SU-DHL-6 (cell line): ENCODE data around the gene CEMP1.
"Not testable (repeated sequence)": the region's sequence is repeated elsewhere in the genome, so short reads cannot be mapped to it uniquely, and the experiment has no call there.

Source experiments
- H2AFZ ChIP-seq: fragments of 200-600 bp; sonication (generic); 2 replicates; pipeline ENCODE4 v1.6.1; 2014; ENCODE audit warnings: low read depth, mild to moderate bottlenecking, moderate library complexity, mixed read lengths, antibody characterized with exemption, low read length; ENCODE audit not compliant: severe bottlenecking
- H3F3A ChIP-seq: fragments of 200-600 bp; shearing (Covaris generic); 2 replicates; pipeline ENCODE4 v1.6.0; 2016; ENCODE audit warnings: antibody characterized with exemption, mild to moderate bottlenecking; ENCODE audit not compliant: insufficient read depth
- H3K27ac ChIP-seq: fragments of 200-600 bp; sonication (generic); 2 replicates; pipeline ENCODE4 v1.5.1; 2016; ENCODE audit warnings: low read depth, mild to moderate bottlenecking, low read length, moderate library complexity, mixed read lengths
- H3K27me3 ChIP-seq: fragments of 200-600 bp; sonication (generic), shearing (Covaris generic); 2 replicates; pipeline ENCODE4 v1.6.0; 2014; ENCODE audit warnings: mild to moderate bottlenecking, low read length
- H3K36me3 ChIP-seq: fragments of 200-600 bp; sonication (generic); 2 replicates; pipeline ENCODE4 v1.6.1; 2014; ENCODE audit warnings: mild to moderate bottlenecking, low read length, mixed read lengths
- H3K4me2 ChIP-seq: fragments of 300-600, 200-600 bp; shearing (Covaris generic), sonication (generic); 2 replicates; pipeline ENCODE4 v1.6.0; 2014; ENCODE audit warnings: low read length, low read depth, mild to moderate bottlenecking; ENCODE audit not compliant: poor library complexity, severe bottlenecking
- H3K4me3 ChIP-seq: fragments of 200-600 bp; sonication (generic); 2 replicates; pipeline ENCODE4 v1.5.1; 2014; ENCODE audit warnings: antibody characterized with exemption, low read length, mild to moderate bottlenecking, mixed read lengths; ENCODE audit not compliant: insufficient read depth, poor library complexity, severe bottlenecking
- H3K79me2 ChIP-seq: fragments of 200-600 bp; sonication (generic); 2 replicates; pipeline ENCODE4 v1.6.1; 2014; ENCODE audit warnings: mild to moderate bottlenecking, low read length, moderate library complexity; ENCODE audit not compliant: insufficient read depth
- H3K9ac ChIP-seq: fragments of 200-600 bp; sonication (generic); 2 replicates; pipeline ENCODE4 v1.7.0; 2014; ENCODE audit warnings: mild to moderate bottlenecking, low read length
- H3K9me2 ChIP-seq: fragments of 200-600 bp; sonication (generic); replicated peaks from 2 replicates; pipeline ENCODE4 v1.6.1; 2014; ENCODE audit warnings: low read length; ENCODE audit not compliant: insufficient read depth
- H3K9me3 ChIP-seq: fragments of 200-600 bp; sonication (generic); 2 replicates; pipeline ENCODE4 v1.6.1; 2014; ENCODE audit warnings: low read length, mixed read lengths; ENCODE audit not compliant: insufficient read depth
- H4K20me1 ChIP-seq: fragments of 200-600 bp; sonication (generic); 2 replicates; pipeline ENCODE4 v1.6.1; 2014; ENCODE audit warnings: low read depth, mild to moderate bottlenecking, antibody characterized with exemption, low read length, moderate library complexity, mixed read lengths
- CTCF ChIP-seq: fragments of 200-600 bp; sonication (generic); IDR thresholded peaks from one replicate; pipeline ENCODE4 v1.5.1; 2017; ENCODE audit warnings: antibody characterized with exemption, mild to moderate bottlenecking, low read length, moderate library complexity; ENCODE audit not compliant: insufficient read depth, poor library complexity, severe bottlenecking
- EZH2phosphoT487 ChIP-seq: fragments of 200-600 bp; sonication (generic), shearing (Covaris generic); conservative IDR thresholded peaks from 2 replicates; pipeline ENCODE4 v1.6.1; 2018; ENCODE audit warnings: mild to moderate bottlenecking, antibody characterized with exemption, low read length, moderate library complexity, mixed read lengths

CEMP1 gene

GRCh38 chr16:2531371-2531695 is at the start of gene CEMP1:
Gene CEMP1, minus strand, starts transcription at chr16:2531408. Its CDS starts 335 bp downstream, at chr16:2531073.
- peak within 1 kb of the TSS; percentile 76 for H3K4me2 ChIP-seq
- no peaks in the 10 kb centered on the region for H3K36me3 ChIP-seq
- peaks cover 14% of the 10 kb centered on the region; the same call in 1 of the 2 replicates for H3F3A ChIP-seq
- no peaks in the 10 kb centered on the region for H3K9me3 ChIP-seq
- H3K9me2 ChIP-seq, result no peaks in the 10 kb centered on the region
- H2AFZ ChIP-seq, result peak within 1 kb of the TSS; percentile 53
- H3K27me3 ChIP-seq, result no peaks in the 10 kb centered on the region
- no peaks in the 10 kb centered on the region for H4K20me1 ChIP-seq
- no peak for TF ChIP-seq CTCF
- TF ChIP-seq EZH2phosphoT487, result no peak
- peak within 1 kb of the TSS; percentile 65 for H3K27ac ChIP-seq
- no peaks in the 10 kb centered on the region for H3K79me2 ChIP-seq
- peak within 1 kb of the TSS; percentile 53 for H3K4me3 ChIP-seq
- peak within 1 kb of the TSS; percentile 62 for H3K9ac ChIP-seq

- H3K79me2 ChIP-seq, H3K27ac ChIP-seq, H2AFZ ChIP-seq, H3K4me2 ChIP-seq, H3K9ac ChIP-seq, H3F3A ChIP-seq, H3K27me3 ChIP-seq, H3K36me3 ChIP-seq, H3K9me2 ChIP-seq, H4K20me1 ChIP-seq, H3K9me3 ChIP-seq, H3K4me3 ChIP-seq: not testable (repeated sequence)
These were observed 49.6 kb upstream of the CEMP1 start for GRCh38 chr16:2580818-2581217.

- H3K27ac ChIP-seq, H3K9me3 ChIP-seq, H3K4me3 ChIP-seq, H3K9ac ChIP-seq, H3K4me2 ChIP-seq, H2AFZ ChIP-seq, H4K20me1 ChIP-seq, H3K79me2 ChIP-seq, H3F3A ChIP-seq, H3K27me3 ChIP-seq, H3K36me3 ChIP-seq, H3K9me2 ChIP-seq: not testable (repeated sequence)
These were observed 48.9 kb upstream of the CEMP1 start for GRCh38 chr16:2580143-2580542.

GRCh38 chr16:2578905-2579304 is 47.7 kb upstream of the CEMP1 start:
- not testable (repeated sequence) for H3K79me2 ChIP-seq, H3K27me3 ChIP-seq, H3K4me3 ChIP-seq, H3K4me2 ChIP-seq, H3K9ac ChIP-seq, H3K9me2 ChIP-seq, H2AFZ ChIP-seq, H4K20me1 ChIP-seq, H3F3A ChIP-seq, H3K36me3 ChIP-seq, H3K9me3 ChIP-seq, H3K27ac ChIP-seq

GRCh38 chr16:2577044-2577443 is 45.8 kb upstream of the CEMP1 start:
- H3F3A ChIP-seq, H3K9me3 ChIP-seq, H3K27ac ChIP-seq, H3K4me2 ChIP-seq, H2AFZ ChIP-seq, H3K36me3 ChIP-seq, H3K9me2 ChIP-seq, H3K4me3 ChIP-seq, H3K27me3 ChIP-seq, H3K9ac ChIP-seq, H3K79me2 ChIP-seq, H4K20me1 ChIP-seq: not testable (repeated sequence)

- H3K9me3 ChIP-seq, H3K27me3 ChIP-seq, H4K20me1 ChIP-seq, H3K27ac ChIP-seq, H3K79me2 ChIP-seq, H3K4me3 ChIP-seq, H3K4me2 ChIP-seq, H3K9ac ChIP-seq, H3F3A ChIP-seq, H3K9me2 ChIP-seq, H3K36me3 ChIP-seq, H2AFZ ChIP-seq: not testable (repeated sequence)
These were observed 44.6 kb upstream of the CEMP1 start for GRCh38 chr16:2575839-2576238.

- not testable (repeated sequence) for H3K4me2 ChIP-seq, H2AFZ ChIP-seq, H4K20me1 ChIP-seq, H3F3A ChIP-seq, H3K4me3 ChIP-seq, H3K9ac ChIP-seq, H3K27ac ChIP-seq, H3K9me2 ChIP-seq, H3K36me3 ChIP-seq, H3K79me2 ChIP-seq, H3K9me3 ChIP-seq, H3K27me3 ChIP-seq
These were observed 41.5 kb upstream of the CEMP1 start for GRCh38 chr16:2572704-2573103.
